ENCODE measurements around the gene FLT4. TPM values are rescaled to one million over a fixed set of nuclear protein-coding genes. Genes with fewer than 3 reads are reported as not detected.

FLT4 gene
- total and polyA plus RNA-seq, 3 experiments from 2014 or later = 6.0 to 12.7 (median 8.2) TPM

DNA sequence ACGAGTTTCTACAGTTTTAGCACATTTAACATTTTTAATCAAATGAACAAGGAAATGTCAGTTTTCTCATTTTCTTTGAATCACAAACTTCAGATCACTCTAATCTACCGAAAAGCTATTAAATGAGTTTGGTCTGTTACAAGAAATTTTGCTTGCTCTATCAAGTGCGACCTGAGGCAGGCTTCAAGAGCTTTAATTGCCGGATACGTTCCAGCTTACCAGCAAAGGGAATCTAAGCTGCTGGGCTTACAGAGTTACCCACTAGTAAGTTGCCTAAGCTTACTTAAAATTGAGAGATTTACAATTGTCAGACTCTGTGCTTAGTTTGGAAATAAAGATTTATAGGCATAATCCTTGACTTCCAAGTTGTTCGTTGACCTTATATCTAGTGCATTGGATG lies 68.7 kb downstream of the FLT4 start:
- Histone ChIP-seq H3K27ac (ENCODE audit: low read depth, low read length) (no peak overlapping the region), H3K9me3 (ENCODE audit: low read length) (no peaks in the 10 kb centered on the region), H3K36me3 (ENCODE audit: insufficient read depth, low read length) (no peaks in the 10 kb centered on the region), H3K4me3 (ENCODE audit: low read length) (no peak overlapping the region), H3K4me1 (ENCODE audit: insufficient read depth, low read length) (no peaks in the 10 kb centered on the region), H3K27me3 (ENCODE audit: insufficient read depth, low read length, poor library complexity, severe bottlenecking) (no peaks in the 10 kb centered on the region)
- ChIA-PET CTCF (interaction anchor here (1.1 to 1.7 kb wide), 2 partner anchors 10 to 15 kb away, joined by 3 read pairs; no protein-coding TSS in a partner anchor), POLR2A (no interaction called here)
- H3K36me3 Mint-ChIP-seq = peaks cover 7 to 26% (median 11%) of the 10 kb centered on the region in 3 donors
- no peak overlapping the region for H3K4me3 Mint-ChIP-seq
- H3K4me1 Mint-ChIP-seq = peaks cover 0 to 10% (median 0%) of the 10 kb centered on the region in 3 donors
- no peak for DNase-seq
- H3K27me3 Mint-ChIP-seq = no peaks in the 10 kb centered on the region
- H3K27ac Mint-ChIP-seq = no peak overlapping the region
- no peaks in the 10 kb centered on the region for H3K9me3 Mint-ChIP-seq

DNA sequence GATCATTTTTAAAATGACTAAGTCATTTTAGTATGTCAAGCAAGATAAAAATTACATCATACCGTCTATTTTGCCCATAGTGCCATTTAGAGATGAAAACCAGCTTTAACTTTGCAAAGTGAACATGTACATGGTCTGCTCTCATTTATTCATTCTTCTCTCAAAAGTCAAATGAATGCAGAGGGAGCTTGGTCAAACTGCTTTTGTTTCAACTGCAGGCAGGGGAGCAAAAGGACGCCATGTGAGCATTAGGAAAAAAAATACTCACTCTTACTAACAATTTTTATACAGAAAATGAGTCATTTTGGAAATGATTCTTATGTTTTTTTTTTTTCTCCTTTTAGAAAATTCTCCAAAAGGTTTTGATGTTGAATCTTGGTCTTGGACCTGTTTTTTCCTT lies 73.8 kb downstream of the FLT4 start:
- peaks cover 0 to 40% (median 0%) of the 10 kb centered on the region in 3 donors for H3K4me1 Mint-ChIP-seq
- H3K27me3 Mint-ChIP-seq = peaks cover 0 to 2% of the 10 kb centered on the region in 2 donors
- H3K4me3 Mint-ChIP-seq = no peak overlapping the region
- Histone ChIP-seq H3K4me3 (ENCODE audit: low read length) (no peak overlapping the region), H3K9me3 (ENCODE audit: low read length) (no peaks in the 10 kb centered on the region), H3K27ac (ENCODE audit: low read depth, low read length) (no peak overlapping the region), H3K4me1 (ENCODE audit: insufficient read depth, low read length) (no peaks in the 10 kb centered on the region), H3K36me3 (ENCODE audit: insufficient read depth, low read length) (no peaks in the 10 kb centered on the region), H3K27me3 (ENCODE audit: insufficient read depth, low read length, poor library complexity, severe bottlenecking) (no peaks in the 10 kb centered on the region)
- H3K9me3 Mint-ChIP-seq = no peaks in the 10 kb centered on the region
- no peak overlapping the region for H3K27ac Mint-ChIP-seq
- H3K36me3 Mint-ChIP-seq = peaks cover 11 to 72% (median 13%) of the 10 kb centered on the region in 3 donors
- DNase-seq = no peak
- ChIA-PET POLR2A (no interaction called here), CTCF (interaction anchor here (0.7 to 1.2 kb wide), 2 partner anchors 81 to 742 kb away, joined by 3 read pairs; no protein-coding TSS in a partner anchor)

DNA sequence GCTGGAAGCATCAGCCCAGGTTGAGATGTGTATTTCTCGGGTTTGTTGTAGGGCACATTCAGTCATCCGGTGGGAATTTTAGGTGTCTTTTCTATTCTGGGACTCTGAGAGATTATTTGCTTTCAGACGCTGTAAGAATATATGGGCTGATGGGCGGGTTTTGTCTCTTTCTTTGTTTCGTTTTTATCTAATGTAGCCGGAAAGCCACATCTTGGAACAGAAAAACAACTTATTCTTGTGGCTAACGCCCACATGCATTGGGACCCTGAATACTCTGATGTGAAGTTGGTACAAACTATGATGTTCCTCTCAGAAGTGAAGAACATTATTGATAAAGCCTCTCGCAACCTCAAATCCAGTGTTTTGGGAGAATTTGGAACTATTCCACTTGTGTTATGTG lies 80.5 kb downstream of the FLT4 start:
- H3K27me3 ChIP-seq (ENCODE audit: insufficient read depth, low read length, poor library complexity, severe bottlenecking) = no peaks in the 10 kb centered on the region
- Mint-ChIP-seq H3K9me3 (no peaks in the 10 kb centered on the region), H3K27ac (peak overlapping the region in 4 of 8 donors; percentile 34 to 93 (median 46)), H3K4me3 (peak overlapping the region in 1 of 7 donors; percentile 88), H3K4me1 (peaks cover 2 to 65% (median 3%) of the 10 kb centered on the region in 3 donors), H3K27me3 (peaks cover 0 to 2% of the 10 kb centered on the region in 2 donors), H3K36me3 (peaks cover 6 to 89% (median 23%) of the 10 kb centered on the region in 3 donors)
- no peaks in the 10 kb centered on the region for H3K9me3 ChIP-seq (ENCODE audit: low read length)
- DNase-seq = no peak
- no peak overlapping the region for H3K27ac ChIP-seq (ENCODE audit: low read depth, low read length)
- H3K4me3 ChIP-seq (ENCODE audit: low read length) = no peak overlapping the region
- CTCF ChIA-PET = no interaction called here
- POLR2A ChIA-PET = no interaction called here
- H3K36me3 ChIP-seq (ENCODE audit: insufficient read depth, low read length) = peaks cover 20% of the 10 kb centered on the region
- H3K4me1 ChIP-seq (ENCODE audit: insufficient read depth, low read length) = no peaks in the 10 kb centered on the region

GRCh38 chr5:180563994-180564393 lies 85.4 kb downstream of the FLT4 start:
- no peak for DNase-seq
- Histone ChIP-seq H3K27me3 (ENCODE audit: insufficient read depth, low read length, poor library complexity, severe bottlenecking) (no peaks in the 10 kb centered on the region), H3K36me3 (ENCODE audit: insufficient read depth, low read length) (peaks cover 22% of the 10 kb centered on the region), H3K27ac (ENCODE audit: low read depth, low read length) (no peak overlapping the region), H3K4me1 (ENCODE audit: insufficient read depth, low read length) (no peaks in the 10 kb centered on the region), H3K4me3 (ENCODE audit: low read length) (no peak overlapping the region), H3K9me3 (ENCODE audit: low read length) (no peaks in the 10 kb centered on the region)
- Mint-ChIP-seq H3K27ac (peak overlapping the region in 4 of 8 donors; percentile 12 to 78 (median 30)), H3K9me3 (no peaks in the 10 kb centered on the region), H3K4me1 (peaks cover 11 to 80% (median 34%) of the 10 kb centered on the region in 3 donors), H3K4me3 (peak overlapping the region in 1 of 7 donors; percentile 21), H3K36me3 (peaks cover 1 to 79% (median 26%) of the 10 kb centered on the region in 3 donors), H3K27me3 (no peaks in the 10 kb centered on the region)
- POLR2A ChIA-PET = no interaction called here
- CTCF ChIA-PET = no interaction called here

- H3K27ac ChIP-seq (ENCODE audit: low read depth, low read length) = no peak overlapping the region
- no peaks in the 10 kb centered on the region for H3K4me1 ChIP-seq (ENCODE audit: insufficient read depth, low read length)
- H3K36me3 ChIP-seq (ENCODE audit: insufficient read depth, low read length) = no peaks in the 10 kb centered on the region
- H3K9me3 ChIP-seq (ENCODE audit: low read length) = no peaks in the 10 kb centered on the region
- H3K4me3 Mint-ChIP-seq = no peak overlapping the region
- no peaks in the 10 kb centered on the region for H3K9me3 Mint-ChIP-seq
- H3K27me3 ChIP-seq (ENCODE audit: insufficient read depth, low read length, poor library complexity, severe bottlenecking) = no peaks in the 10 kb centered on the region
- H3K4me3 ChIP-seq (ENCODE audit: low read length) = no peak overlapping the region
- peak overlapping the region in 1 of 8 donors; percentile 17 for H3K27ac Mint-ChIP-seq
- ChIA-PET CTCF (interaction anchor here (0.7 kb wide), 1 partner anchor 12 kb away, joined by 3 read pairs; no protein-coding TSS in a partner anchor), POLR2A (interaction anchor here (0.6 kb wide), 1 partner anchor 33 kb away, joined by 3 read pairs; no protein-coding TSS in a partner anchor)
- H3K27me3 Mint-ChIP-seq = no peaks in the 10 kb centered on the region
- H3K36me3 Mint-ChIP-seq = peaks cover 4 to 76% (median 20%) of the 10 kb centered on the region in 3 donors
- DNase-seq = no peak
- peaks cover 21 to 64% (median 47%) of the 10 kb centered on the region in 3 donors for H3K4me1 Mint-ChIP-seq
Measured at GRCh38 chr5:180558232-180558631, 91.2 kb downstream of the FLT4 start.

DNA sequence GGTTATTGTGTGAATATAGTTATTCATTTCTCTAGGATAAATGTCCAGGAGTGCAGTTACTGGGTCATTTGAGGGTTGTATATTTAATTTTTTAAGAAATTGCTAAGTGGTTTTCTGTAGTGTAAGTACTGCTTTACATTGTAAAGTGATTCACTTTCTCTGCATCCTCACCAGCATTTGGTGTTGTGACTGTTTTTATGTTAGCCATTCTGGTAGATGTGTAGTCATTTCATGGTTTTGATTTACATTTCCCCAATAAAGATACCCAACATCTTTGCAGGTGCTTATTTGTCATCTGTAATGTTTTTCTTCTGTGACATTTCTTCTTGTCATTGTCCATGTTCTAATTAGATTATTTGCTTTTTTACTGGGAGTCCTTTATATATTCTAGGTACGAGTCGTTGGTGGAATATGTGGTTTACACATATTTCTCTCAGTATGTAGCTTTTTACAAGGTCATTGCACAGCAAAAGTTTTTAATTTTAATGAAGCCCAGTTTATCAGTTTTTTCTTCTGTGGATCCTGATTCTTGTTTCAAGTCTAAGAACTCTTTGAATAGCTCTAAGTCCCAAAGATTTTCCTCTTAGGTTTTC lies 92.1 kb downstream of the FLT4 start:
- H3K27ac Mint-ChIP-seq = no peak overlapping the region

DNA sequence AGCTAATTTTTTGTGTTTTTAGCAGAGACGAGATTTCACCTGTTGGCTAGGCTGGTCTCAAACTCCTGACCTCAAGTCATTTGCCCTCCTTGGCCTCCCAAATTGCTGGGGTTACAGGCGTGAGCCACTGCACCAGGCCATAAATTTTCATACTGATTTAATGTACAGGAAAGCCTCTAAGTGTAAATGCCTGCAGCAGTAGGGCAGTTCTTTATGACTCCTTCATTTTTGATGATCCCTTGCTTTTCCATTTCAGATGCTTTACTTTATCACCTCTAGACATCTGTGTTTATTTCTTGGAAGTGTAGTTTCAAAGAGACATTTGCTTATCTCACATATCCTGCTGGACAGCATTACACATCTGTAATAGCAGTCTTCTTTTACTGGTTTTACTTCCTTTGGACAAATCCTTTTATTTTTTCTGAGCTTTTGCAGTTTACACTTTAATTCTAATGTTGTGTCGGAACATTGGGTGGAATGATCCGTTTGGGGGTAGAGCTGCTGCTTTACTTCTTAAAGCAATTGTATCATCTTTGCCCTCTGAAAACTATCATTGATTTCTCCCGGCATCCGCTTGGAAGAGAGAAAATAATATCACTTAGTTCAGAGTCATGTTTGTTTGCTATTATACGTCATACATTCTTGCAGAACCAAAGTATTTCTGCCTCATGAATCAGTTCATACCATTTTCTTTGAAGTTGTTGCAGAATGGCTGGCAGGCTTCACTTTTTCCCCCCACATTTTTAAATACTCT lies 94.1 kb downstream of the FLT4 start:
- Mint-ChIP-seq H3K27me3 (no peaks in the 10 kb centered on the region), H3K4me1 (peaks cover 12 to 39% (median 31%) of the 10 kb centered on the region in 3 donors), H3K36me3 (peaks cover 4 to 79% (median 21%) of the 10 kb centered on the region in 3 donors), H3K4me3 (no peak overlapping the region), H3K9me3 (no peaks in the 10 kb centered on the region), H3K27ac (peak overlapping the region in 2 of 8 donors; percentile 29 to 52)
- POLR2A ChIA-PET = no interaction called here
- DNase-seq = no peak
- Histone ChIP-seq H3K4me3 (ENCODE audit: low read length) (no peak overlapping the region), H3K27ac (ENCODE audit: low read depth, low read length) (peak overlapping the region; percentile 56), H3K36me3 (ENCODE audit: insufficient read depth, low read length) (no peaks in the 10 kb centered on the region), H3K4me1 (ENCODE audit: insufficient read depth, low read length) (no peaks in the 10 kb centered on the region), H3K27me3 (ENCODE audit: insufficient read depth, low read length, poor library complexity, severe bottlenecking) (no peaks in the 10 kb centered on the region), H3K9me3 (ENCODE audit: low read length) (no peaks in the 10 kb centered on the region)
- CTCF ChIA-PET = no interaction called here

More for the DNA sequence above, 92.1 kb downstream of the FLT4 start:
- no peak for DNase-seq
- Histone ChIP-seq H3K4me1 (ENCODE audit: insufficient read depth, low read length) (no peaks in the 10 kb centered on the region), H3K4me3 (ENCODE audit: low read length) (no peak overlapping the region), H3K9me3 (ENCODE audit: low read length) (no peaks in the 10 kb centered on the region), H3K27me3 (ENCODE audit: insufficient read depth, low read length, poor library complexity, severe bottlenecking) (no peaks in the 10 kb centered on the region), H3K36me3 (ENCODE audit: insufficient read depth, low read length) (no peaks in the 10 kb centered on the region), H3K27ac (ENCODE audit: low read depth, low read length) (no peak overlapping the region)
- no peak overlapping the region for H3K4me3 Mint-ChIP-seq
- ChIA-PET POLR2A (no interaction called here), CTCF (no interaction called here)
- H3K4me1 Mint-ChIP-seq = peaks cover 21 to 58% (median 47%) of the 10 kb centered on the region in 3 donors
- peaks cover 4 to 81% (median 24%) of the 10 kb centered on the region in 3 donors for H3K36me3 Mint-ChIP-seq
- H3K27me3 Mint-ChIP-seq = no peaks in the 10 kb centered on the region
- no peaks in the 10 kb centered on the region for H3K9me3 Mint-ChIP-seq

DNA sequence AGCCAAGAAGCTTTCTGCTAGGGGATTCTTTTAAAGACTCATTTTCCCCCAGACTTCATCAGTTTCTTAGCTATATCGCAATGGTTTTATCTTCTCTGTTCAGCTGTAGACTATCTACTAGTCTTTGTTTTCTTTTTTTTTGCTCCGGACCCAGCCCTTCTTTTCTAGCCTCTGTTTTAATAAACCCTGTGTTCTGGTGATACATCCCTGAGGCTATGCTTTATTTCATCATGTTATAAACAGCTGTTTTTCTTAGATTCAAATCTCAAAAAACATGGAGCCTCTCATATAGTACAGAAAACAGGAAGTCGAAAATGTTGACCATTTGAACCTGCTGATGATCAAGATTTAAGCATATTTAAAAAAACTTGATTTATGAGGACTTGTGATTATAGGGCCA lies 95.9 kb downstream of the FLT4 start:
- no peak for DNase-seq
- Histone ChIP-seq H3K9me3 (ENCODE audit: low read length) (no peaks in the 10 kb centered on the region), H3K4me3 (ENCODE audit: low read length) (no peak overlapping the region), H3K27ac (ENCODE audit: low read depth, low read length) (peak overlapping the region; percentile 52), H3K4me1 (ENCODE audit: insufficient read depth, low read length) (no peaks in the 10 kb centered on the region), H3K27me3 (ENCODE audit: insufficient read depth, low read length, poor library complexity, severe bottlenecking) (no peaks in the 10 kb centered on the region), H3K36me3 (ENCODE audit: insufficient read depth, low read length) (no peaks in the 10 kb centered on the region)
- peaks cover 13 to 30% (median 22%) of the 10 kb centered on the region in 3 donors for H3K4me1 Mint-ChIP-seq
- peak overlapping the region in 4 of 8 donors; percentile 0 to 57 (median 26) for H3K27ac Mint-ChIP-seq
- peaks cover 0 to 80% (median 21%) of the 10 kb centered on the region in 3 donors for H3K36me3 Mint-ChIP-seq
- no peaks in the 10 kb centered on the region for H3K9me3 Mint-ChIP-seq
- no peaks in the 10 kb centered on the region for H3K27me3 Mint-ChIP-seq
- no peak overlapping the region for H3K4me3 Mint-ChIP-seq
- CTCF ChIA-PET = interaction anchor here (0.9 to 1.1 kb wide), 2 partner anchors 14 to 82 kb away, joined by 4 read pairs; no protein-coding TSS in a partner anchor
- POLR2A ChIA-PET = no interaction called here
